H9 (cell line): Measurements from ENCODE around the gene KIAA0825. TPM values are rescaled to one million over a fixed set of nuclear protein-coding genes. Genes with fewer than 3 reads are reported as not detected.
"Not testable (repeated sequence)": the region's sequence is repeated elsewhere in the genome, so short reads cannot be mapped to it uniquely, and the experiment has no call there.

Experiments
- DNase-seq: peaks from one replicate; pipeline ENCODE4 v3.0.0-alpha.2; 2017
- H2AFZ ChIP-seq: one replicate; pipeline ENCODE4 v1.6.1; 2013; ENCODE audit warnings: mild to moderate bottlenecking, low read length, control low read depth, moderate library complexity
- H2AK5ac ChIP-seq: 2 replicates; pipeline ENCODE4 v1.6.1; 2013; ENCODE audit warnings: low read length, control low read depth, mixed read lengths; ENCODE audit not compliant: insufficient read length
- H2BK120ac ChIP-seq: one replicate; pipeline ENCODE4 v1.6.1; 2013; ENCODE audit warnings: low read depth, mild to moderate bottlenecking, low read length, control low read depth, inconsistent platforms; ENCODE audit not compliant: poor library complexity, severe bottlenecking
- H2BK12ac ChIP-seq: 2 replicates; pipeline ENCODE4 v1.6.1; 2013; ENCODE audit warnings: low read length, control low read depth, mixed read lengths, low read depth; ENCODE audit not compliant: insufficient read length
- H2BK15ac ChIP-seq: 2 replicates; pipeline ENCODE4 v1.6.1; 2013; ENCODE audit warnings: low read depth, low read length, control low read depth
- H2BK20ac ChIP-seq: one replicate; pipeline ENCODE4 v1.6.1; 2013; ENCODE audit warnings: low read depth, mild to moderate bottlenecking, low read length, control low read depth, inconsistent platforms; ENCODE audit not compliant: poor library complexity, severe bottlenecking
- H2BK5ac ChIP-seq: 2 replicates; pipeline ENCODE4 v1.6.1; 2013; ENCODE audit warnings: low read length, control low read depth, mixed read lengths; ENCODE audit not compliant: insufficient read length
- H3K14ac ChIP-seq: 2 replicates; pipeline ENCODE4 v1.6.1; 2013; ENCODE audit warnings: low read length, control low read depth; ENCODE audit not compliant: insufficient read depth
- H3K18ac ChIP-seq: 2 replicates; pipeline ENCODE4 v1.6.1; 2013; ENCODE audit warnings: low read depth, mild to moderate bottlenecking, mixed read lengths, low read length, control low read depth; ENCODE audit not compliant: insufficient read length
- H3K23ac ChIP-seq: 2 replicates; pipeline ENCODE4 v1.6.1; 2013; ENCODE audit warnings: low read length, control low read depth, mixed read lengths, low read depth; ENCODE audit not compliant: insufficient read length
- H3K23me2 ChIP-seq: 2 replicates; pipeline ENCODE4 v1.6.1; 2013; ENCODE audit warnings: low read depth, mild to moderate bottlenecking, mixed read lengths, low read length, control low read depth; ENCODE audit not compliant: insufficient read length, poor library complexity, severe bottlenecking
- H3K27ac ChIP-seq: 2 replicates; pipeline ENCODE4 v1.5.1; 2013; ENCODE audit warnings: low read length, control low read depth, mixed read lengths, low read depth; ENCODE audit not compliant: insufficient read length
- H3K27me3 ChIP-seq: 2 replicates; pipeline ENCODE4 v1.6.1; 2013; ENCODE audit warnings: low read length, control low read depth, inconsistent platforms; ENCODE audit not compliant: insufficient read depth
- H3K4ac ChIP-seq: 2 replicates; pipeline ENCODE4 v1.6.1; 2013; ENCODE audit warnings: low read depth, mild to moderate bottlenecking, control low read depth, inconsistent platforms, low read length, moderate library complexity
- H3K4me1 ChIP-seq: 2 replicates; pipeline ENCODE4 v1.6.1; 2013; ENCODE audit warnings: low read length, control low read depth, inconsistent platforms; ENCODE audit not compliant: insufficient read depth
- H3K4me2 ChIP-seq: 2 replicates; pipeline ENCODE4 v1.6.1; 2013; ENCODE audit warnings: low read length, control low read depth, mixed read lengths; ENCODE audit not compliant: insufficient read length, insufficient read depth
- H3K56ac ChIP-seq: 2 replicates; pipeline ENCODE4 v1.6.1; 2013; ENCODE audit warnings: low read depth, mild to moderate bottlenecking, mixed read lengths, low read length, control low read depth; ENCODE audit not compliant: insufficient read length
- H3K79me1 ChIP-seq: 2 replicates; pipeline ENCODE4 v1.6.1; 2013; ENCODE audit warnings: low read depth, mild to moderate bottlenecking, moderate library complexity, low read length, control low read depth, inconsistent platforms; ENCODE audit not compliant: insufficient read depth, poor library complexity, severe bottlenecking
- H3K79me2 ChIP-seq: 2 replicates; pipeline ENCODE4 v1.6.1; 2013; ENCODE audit warnings: low read length, control low read depth, inconsistent platforms; ENCODE audit not compliant: insufficient read depth
- H3K9ac ChIP-seq: 2 replicates; pipeline ENCODE4 v1.6.1; 2013; ENCODE audit warnings: low read length, control low read depth, mixed read lengths; ENCODE audit not compliant: insufficient read length; ENCODE audit errors: extremely low read depth
- H3K9me3 ChIP-seq: one replicate; pipeline ENCODE4 v1.6.1; 2013; ENCODE audit warnings: low read depth, low read length, inconsistent platforms; ENCODE audit not compliant: control insufficient read depth
- H3T11ph ChIP-seq: one replicate; pipeline ENCODE4 v1.6.1; 2013; ENCODE audit warnings: mild to moderate bottlenecking, low read length, control low read depth, inconsistent platforms
- H4K20me1 ChIP-seq: one replicate; pipeline ENCODE4 v1.6.1; 2013; ENCODE audit not compliant: control insufficient read depth, insufficient read length, insufficient read depth
- H4K5ac ChIP-seq: 2 replicates; pipeline ENCODE4 v1.6.1; 2013; ENCODE audit warnings: low read depth, mild to moderate bottlenecking, mixed read lengths, low read length, control low read depth; ENCODE audit not compliant: insufficient read length
- H4K8ac ChIP-seq: replicated peaks from 2 replicates; pipeline ENCODE4 v1.6.1; 2013; ENCODE audit warnings: low read length, control low read depth, mixed read lengths, low read depth; ENCODE audit not compliant: insufficient read length
- H4K91ac ChIP-seq: 2 replicates; pipeline ENCODE4 v1.6.1; 2013; ENCODE audit warnings: low read depth, mild to moderate bottlenecking, moderate library complexity, mixed read lengths, low read length, control low read depth; ENCODE audit not compliant: insufficient read length
- H3K27ac Mint-ChIP-seq, 3 experiments: 2 replicates in 2 of 3; 3 replicates in 1 of 3; pipeline ENCODE4 v1.8.0; 2020 to 2021; ENCODE audit warnings: mixed read lengths in 3 of 3, mild to moderate bottlenecking in 1 of 3, moderate library complexity in 1 of 3
- H3K27me3 Mint-ChIP-seq: 2 replicates; pipeline ENCODE4 v1.8.0; 2021; ENCODE audit warnings: low read depth, mild to moderate bottlenecking, moderate library complexity, mixed read lengths
- H3K36me3 Mint-ChIP-seq, 3 experiments: 2 replicates in 2 of 3; 3 replicates in 1 of 3; pipeline ENCODE4 v1.8.0; 2020 to 2021; ENCODE audit warnings: low read depth in 3 of 3, mixed read lengths in 3 of 3; ENCODE audit not compliant: insufficient read depth in 1 of 3
- H3K4me1 Mint-ChIP-seq, 2 experiments: 2 replicates each; pipeline ENCODE4 v1.8.0; 2020; ENCODE audit warnings: mixed read lengths in 2 of 2
- H3K4me3 Mint-ChIP-seq, 2 experiments: 2 replicates in 1 of 2; 3 replicates in 1 of 2; pipeline ENCODE4 v1.8.0; 2020 to 2021; ENCODE audit warnings: mild to moderate bottlenecking in 2 of 2, mixed read lengths in 2 of 2, moderate library complexity in 1 of 2
- H3K9me3 Mint-ChIP-seq, 2 experiments: 2 replicates in 1 of 2; 3 replicates in 1 of 2; pipeline ENCODE4 v1.8.0; 2020; ENCODE audit warnings: mild to moderate bottlenecking in 2 of 2, mixed read lengths in 2 of 2, moderate library complexity in 1 of 2
- WGBS: extraction: QIAGEN DNeasy Blood & Tissue Kit; methylation state at CpG from one replicate; pipeline ENCODE4 v1.1.7; 2013; ENCODE audit warnings: missing lambda C conversion rate, low lambda C conversion rate, mixed read lengths; ENCODE audit not compliant: insufficient read length; ENCODE audit errors: extremely low coverage; 5-methylcytosine and 5-hydroxymethylcytosine counted together
- total RNA-seq: library from RNA; stranded (reverse); gene quantifications from 2 replicates; pipeline ENCODE4 v1.2.1, GENCODE V29; 2021
- TF ChIP-seq, protein P1 (sequence below): fragments of 200-600 bp; sonication (generic); conservative IDR thresholded peaks from 3 replicates; pipeline ENCODE4 v1.8.0; 2021; ENCODE audit warnings: antibody characterized with exemption, mild to moderate bottlenecking

Gene KIAA0825
- total RNA-seq, 1 experiment from 2014 or later = 1.8 TPM

GRCh38 chr5:94153736-94154450 lies 464.5 kb downstream of the KIAA0825 start:
- no peaks in the 10 kb centered on the region for H4K20me1 ChIP-seq
- no peak overlapping the region for H3K4ac ChIP-seq
- no CpG with 5 or more reads among the region's 3 CpGs for WGBS
- peaks cover 0 to 10% of the 10 kb centered on the region in 2 experiments; a peak in 2 of 4 replicates for H3K4me1 Mint-ChIP-seq
- no peaks in the 10 kb centered on the region for H3K79me1 ChIP-seq
- H3T11ph ChIP-seq = no peak overlapping the region
- H2AFZ ChIP-seq = no peak overlapping the region
- H2BK20ac ChIP-seq = no peak overlapping the region
- H3K79me2 ChIP-seq = no peaks in the 10 kb centered on the region
- peak overlapping the region in 1 of 3 experiments; percentile 32; a peak in 2 of 7 replicates for H3K27ac Mint-ChIP-seq
- H3K23ac ChIP-seq = no peak overlapping the region
- TF ChIP-seq, protein P1, sequence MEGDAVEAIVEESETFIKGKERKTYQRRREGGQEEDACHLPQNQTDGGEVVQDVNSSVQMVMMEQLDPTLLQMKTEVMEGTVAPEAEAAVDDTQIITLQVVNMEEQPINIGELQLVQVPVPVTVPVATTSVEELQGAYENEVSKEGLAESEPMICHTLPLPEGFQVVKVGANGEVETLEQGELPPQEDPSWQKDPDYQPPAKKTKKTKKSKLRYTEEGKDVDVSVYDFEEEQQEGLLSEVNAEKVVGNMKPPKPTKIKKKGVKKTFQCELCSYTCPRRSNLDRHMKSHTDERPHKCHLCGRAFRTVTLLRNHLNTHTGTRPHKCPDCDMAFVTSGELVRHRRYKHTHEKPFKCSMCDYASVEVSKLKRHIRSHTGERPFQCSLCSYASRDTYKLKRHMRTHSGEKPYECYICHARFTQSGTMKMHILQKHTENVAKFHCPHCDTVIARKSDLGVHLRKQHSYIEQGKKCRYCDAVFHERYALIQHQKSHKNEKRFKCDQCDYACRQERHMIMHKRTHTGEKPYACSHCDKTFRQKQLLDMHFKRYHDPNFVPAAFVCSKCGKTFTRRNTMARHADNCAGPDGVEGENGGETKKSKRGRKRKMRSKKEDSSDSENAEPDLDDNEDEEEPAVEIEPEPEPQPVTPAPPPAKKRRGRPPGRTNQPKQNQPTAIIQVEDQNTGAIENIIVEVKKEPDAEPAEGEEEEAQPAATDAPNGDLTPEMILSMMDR = no peak
- no peaks in the 10 kb centered on the region for H3K23me2 ChIP-seq
- H3K36me3 Mint-ChIP-seq = peaks cover 12 to 39% (median 37%) of the 10 kb centered on the region in 3 experiments
- no peak overlapping the region for H2AK5ac ChIP-seq
- H4K8ac ChIP-seq = no peak overlapping the region
- no peaks in the 10 kb centered on the region for H3K9me3 ChIP-seq
- H3K4me2 ChIP-seq = no peak overlapping the region
- no peak overlapping the region for H2BK15ac ChIP-seq
- H3K4me1 ChIP-seq = no peaks in the 10 kb centered on the region
- no peak overlapping the region for H4K5ac ChIP-seq
- H3K4me3 Mint-ChIP-seq = no peak overlapping the region
- no peak overlapping the region for H3K27ac ChIP-seq
- no peaks in the 10 kb centered on the region for H3K27me3 Mint-ChIP-seq
- no peak overlapping the region for H3K56ac ChIP-seq
- no peaks in the 10 kb centered on the region for H3K27me3 ChIP-seq
- H2BK12ac ChIP-seq = no peak overlapping the region
- DNase-seq = no peak
- no peak overlapping the region for H3K14ac ChIP-seq
- H3K9me3 Mint-ChIP-seq = peaks cover 0 to 4% of the 10 kb centered on the region in 2 experiments; a peak in 2 of 5 replicates
- H4K91ac ChIP-seq = no peak overlapping the region
- no peak overlapping the region for H3K9ac ChIP-seq
- no peak overlapping the region for H2BK120ac ChIP-seq
- no peak overlapping the region for H2BK5ac ChIP-seq
- H3K18ac ChIP-seq = no peak overlapping the region

DNA sequence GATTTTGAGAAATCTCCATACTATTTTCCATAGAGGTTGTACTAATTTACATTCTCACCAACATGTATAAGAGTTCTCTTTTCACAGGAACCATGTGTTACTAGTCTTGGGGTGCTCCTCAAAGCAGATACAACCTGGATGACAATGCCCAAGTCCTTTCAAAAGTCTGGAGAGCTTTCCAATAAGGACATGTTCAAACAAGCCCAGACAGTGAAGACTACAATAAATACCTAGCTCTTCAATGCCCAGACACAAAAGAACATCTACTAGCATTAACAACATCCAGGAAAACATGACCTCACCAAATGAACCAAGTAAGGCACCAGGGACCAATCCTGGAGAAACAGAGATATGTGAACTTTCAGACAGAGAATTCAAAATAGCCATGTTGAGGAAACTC lies 474.8 kb downstream of the KIAA0825 start:
- not testable (repeated sequence) for H2BK20ac ChIP-seq, H3K4me3 Mint-ChIP-seq, H3K27ac ChIP-seq, H3K27ac Mint-ChIP-seq, H4K20me1 ChIP-seq, H2AK5ac ChIP-seq, H3K4me1 ChIP-seq, H3K9me3 ChIP-seq, H3K4me2 ChIP-seq, H3T11ph ChIP-seq, H3K27me3 ChIP-seq, H3K14ac ChIP-seq, H3K23me2 ChIP-seq, H2BK12ac ChIP-seq, H3K23ac ChIP-seq, H3K56ac ChIP-seq, H2BK120ac ChIP-seq, H3K9ac ChIP-seq, H2AFZ ChIP-seq, H3K18ac ChIP-seq, H2BK5ac ChIP-seq, H3K79me1 ChIP-seq, H3K4me1 Mint-ChIP-seq, H4K8ac ChIP-seq, H4K5ac ChIP-seq, H3K4ac ChIP-seq, H3K79me2 ChIP-seq, DNase-seq, H2BK15ac ChIP-seq, H4K91ac ChIP-seq
- Mint-ChIP-seq H3K9me3 (peaks cover 59 to 70% of the 10 kb centered on the region in 2 experiments), H3K27me3 (peaks cover 19% of the 10 kb centered on the region), H3K36me3 (peaks cover 27 to 90% (median 74%) of the 10 kb centered on the region in 3 experiments)
